Hematopoietic multipotent progenitor cell treated with erythropoietin and hydrocortisone succinate and interleukin-3 and kit ligand, for 17 days (in vitro differentiated cells): ENCODE results near the gene BCAN.

Experiments used
- DNase-seq: peaks from one replicate; pipeline ENCODE4 v3.0.0-alpha.2; 2015; ENCODE audit warnings: low spot score

The BCAN gene

GRCh38 chr1:156644640-156645039 lies 2.7 kb downstream of the BCAN start:
- no peak for DNase-seq

- DNase-seq, result no peak
Measured at GRCh38 chr1:156645056-156645455, 3.1 kb downstream of the BCAN start.

GRCh38 chr1:156645666-156646065 lies 3.7 kb downstream of the BCAN start:
- DNase-seq, result no peak

GRCh38 chr1:156646738-156647211 lies 4.9 kb downstream of the BCAN start:
- no peak for DNase-seq

GRCh38 chr1:156647351-156647750 lies 5.4 kb downstream of the BCAN start:
- no peak for DNase-seq

- DNase-seq, result no peak
Measured at GRCh38 chr1:156648496-156648895, 6.6 kb downstream of the BCAN start.

GRCh38 chr1:156648951-156649350 lies 7.0 kb downstream of the BCAN start:
- no peak for DNase-seq

- no peak for DNase-seq
Measured at GRCh38 chr1:156652131-156652991, 10.4 kb downstream of the BCAN start.

GRCh38 chr1:156652992-156653355 lies 11.1 kb downstream of the BCAN start:
- no peak for DNase-seq

- DNase-seq, result no peak
Measured at GRCh38 chr1:156654700-156655099, 12.8 kb downstream of the BCAN start.

- no peak for DNase-seq
Measured at GRCh38 chr1:156655151-156655903, 13.4 kb downstream of the BCAN start.

GRCh38 chr1:156655904-156656516 lies 14.1 kb downstream of the BCAN start:
- DNase-seq, result no peak

GRCh38 chr1:156656806-156657740 lies 15.2 kb downstream of the BCAN start:
- peak; percentile 76 for DNase-seq

- DNase-seq, result no peak
Measured at GRCh38 chr1:156657741-156658319, 15.9 kb downstream of the BCAN start.

- no peak for DNase-seq
Measured at GRCh38 chr1:156658496-156658895, 16.6 kb downstream of the BCAN start.

- no peak for DNase-seq
Measured at GRCh38 chr1:156658945-156659574, 17.1 kb downstream of the BCAN start.

- no peak for DNase-seq
Measured at GRCh38 chr1:156659661-156659987, 17.7 kb downstream of the BCAN start.

- peak; percentile 94 for DNase-seq
Measured at GRCh38 chr1:156659988-156660751, 18.3 kb downstream of the BCAN start.

GRCh38 chr1:156660752-156661112 lies 18.8 kb downstream of the BCAN start:
- no peak for DNase-seq
